Stimulated activated CD8-positive, alpha-beta memory T cell treated with anti-CD3 and anti-CD28 coated beads, Interleukin-2, amount 100 ng/mL, for 48 hours (primary cell): Measurements from ENCODE around the gene IPP.
"Not testable (repeated sequence)": the region's sequence is repeated elsewhere in the genome, so short reads cannot be mapped to it uniquely, and the experiment has no call there.

Experiments
- DNase-seq, 2 donors: peaks; one replicate each; pipeline ENCODE4 v3.0.0-alpha.2; 2020; ENCODE audit warnings: low read depth in 2 of 2

Gene IPP

DNA sequence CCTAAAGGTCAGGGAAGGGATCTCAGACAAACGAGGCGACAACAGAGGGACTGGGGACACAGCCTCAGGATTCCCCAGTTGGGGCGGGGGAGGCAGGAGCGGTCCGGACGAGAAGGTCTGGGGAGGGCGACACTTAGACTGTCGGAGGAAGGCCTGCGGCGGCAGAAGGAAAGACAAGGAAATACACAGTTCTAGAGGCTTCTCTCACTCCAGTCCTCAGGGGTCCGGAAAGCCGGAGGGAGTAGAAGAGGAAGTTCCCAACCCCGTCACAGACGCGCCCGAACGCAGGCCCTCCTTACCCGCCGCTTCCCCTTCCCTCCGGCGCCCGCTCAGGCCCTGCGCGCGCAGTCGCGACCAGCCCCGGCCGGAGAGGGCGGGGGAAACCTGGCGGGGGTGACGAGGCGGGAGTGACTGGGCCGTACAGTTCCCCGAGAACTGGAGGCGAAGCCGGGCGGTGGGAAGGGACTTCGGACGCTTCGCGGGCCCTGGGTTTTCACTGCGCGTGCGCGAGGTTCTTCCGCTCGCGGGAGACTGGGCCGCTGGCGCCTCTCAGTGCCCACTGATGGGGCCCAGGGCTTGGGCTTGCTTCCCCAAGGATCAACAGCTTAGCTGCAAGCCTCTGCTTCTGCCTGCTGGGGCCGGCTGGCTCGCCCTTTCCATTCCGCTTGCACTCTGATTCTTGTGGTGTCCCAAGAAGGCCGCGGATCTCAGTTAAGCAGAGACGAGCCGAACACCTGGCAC, at the start of gene IPP:
Gene IPP, minus strand, starts transcription at position 356 of the 741 bp plus-strand sequence. CDS start 4,242 bp downstream, outside the sequence.
- DNase-seq = peak; percentile 94

DNA sequence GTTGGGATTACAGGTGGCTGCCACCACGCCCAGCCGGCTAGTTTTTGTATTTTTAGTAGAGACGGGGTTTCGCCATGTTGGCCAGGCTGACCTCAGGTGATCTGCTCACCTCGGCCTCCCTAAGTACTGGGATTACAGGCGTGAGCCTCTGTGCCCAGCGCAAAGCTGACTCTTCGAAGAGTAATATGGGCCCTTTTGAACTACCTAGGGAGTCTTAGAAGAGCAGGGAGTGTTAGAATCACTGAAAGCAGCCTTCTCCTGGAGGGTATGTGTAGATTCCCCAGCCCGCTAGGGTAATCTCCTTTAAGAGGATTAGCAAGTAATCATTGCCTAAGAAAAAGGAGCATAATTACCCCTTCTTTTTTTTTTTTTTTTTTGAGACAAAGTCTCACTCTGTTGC, 46.5 kb upstream of the IPP start:
- no peak for DNase-seq

DNA sequence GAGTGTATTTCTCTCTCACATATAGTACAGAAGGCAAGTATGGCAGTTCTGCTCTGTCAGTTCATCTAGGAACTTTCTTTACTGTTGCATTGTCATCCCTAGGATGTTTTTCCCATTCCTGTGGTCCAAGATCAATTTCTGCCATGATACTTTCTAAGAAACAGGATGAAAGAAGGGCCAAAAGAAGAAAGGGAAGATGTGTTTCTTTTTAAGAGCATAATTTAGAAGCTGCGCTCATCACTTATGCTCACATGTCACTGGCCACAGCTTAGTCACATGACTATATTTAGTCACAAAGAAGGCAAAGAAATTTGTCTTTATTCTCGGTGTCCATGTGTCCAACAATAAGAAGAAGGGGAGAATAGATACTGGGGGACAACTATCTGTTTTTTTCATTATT, 45.9 kb upstream of the IPP start:
- no peak for DNase-seq

DNA sequence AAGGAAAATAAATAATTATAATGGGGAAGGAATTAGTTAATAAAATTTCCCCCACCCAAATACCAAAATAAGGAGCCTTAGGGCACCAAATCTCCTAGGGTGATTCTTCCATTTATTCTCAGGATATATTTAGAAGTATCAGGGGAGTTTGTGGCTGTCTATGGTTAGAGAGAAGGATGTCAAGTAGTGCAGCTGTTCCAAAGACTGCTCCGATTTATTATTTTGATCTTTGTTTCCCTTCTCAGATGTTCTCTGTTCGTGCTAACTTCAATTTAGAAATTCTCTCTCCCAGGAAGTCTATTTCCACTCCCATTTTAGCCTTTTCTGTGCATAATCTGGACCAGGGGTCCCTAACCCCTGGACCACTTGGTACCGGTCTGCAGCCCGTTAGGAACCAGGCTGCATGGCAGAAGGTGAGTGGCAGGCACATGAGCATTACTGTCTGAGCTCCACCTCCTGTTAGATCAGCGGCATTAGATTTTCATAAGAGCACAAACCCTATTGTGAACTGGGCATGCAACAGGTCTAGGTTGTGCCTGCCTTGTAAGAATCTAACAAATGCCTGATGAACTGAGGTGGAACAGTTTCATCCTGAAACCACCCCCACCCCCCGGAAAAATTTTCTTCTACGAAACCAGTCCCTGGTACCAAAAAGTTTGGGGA, 43.6 kb upstream of the IPP start:
- no peak for DNase-seq

DNA sequence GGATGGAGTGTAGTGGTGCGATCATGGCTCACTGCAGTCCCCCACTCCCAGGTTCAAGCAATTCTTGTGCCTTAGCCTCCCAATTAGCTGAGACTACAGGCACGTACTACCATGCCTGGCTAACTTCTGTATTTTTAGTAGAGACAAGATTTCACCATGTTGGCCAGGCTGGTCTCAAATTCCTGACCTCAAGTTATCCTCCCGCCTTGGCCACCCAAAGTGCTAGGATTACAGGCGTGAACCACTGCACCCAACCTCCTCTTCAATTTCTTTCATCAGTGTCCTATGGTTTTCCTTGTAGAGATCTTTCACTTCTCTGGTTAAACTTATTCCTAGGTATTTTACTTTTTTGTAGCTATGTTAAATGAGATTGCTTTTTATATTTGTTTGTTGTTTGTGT, 42.3 kb upstream of the IPP start:
- no peak for DNase-seq

DNA sequence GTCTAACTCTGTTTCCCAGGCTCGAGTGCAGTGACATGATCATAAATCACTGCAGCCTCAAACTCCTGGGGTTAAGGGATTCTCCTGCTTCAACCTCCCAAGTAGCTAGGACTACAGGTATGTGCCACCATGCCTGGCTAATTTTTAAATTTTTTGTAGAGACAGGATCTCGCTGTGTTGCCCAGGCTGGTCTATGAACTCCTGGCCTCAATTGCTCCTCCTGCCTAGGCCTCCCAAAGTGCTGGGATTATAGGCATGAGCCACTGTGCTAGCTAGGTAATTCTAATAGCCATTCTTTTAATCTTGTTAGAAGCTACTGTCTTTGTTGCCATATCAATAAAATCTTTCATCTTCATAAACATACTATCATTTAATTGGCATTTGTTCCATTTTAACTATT, 39.1 kb upstream of the IPP start:
- DNase-seq = no peak

DNA sequence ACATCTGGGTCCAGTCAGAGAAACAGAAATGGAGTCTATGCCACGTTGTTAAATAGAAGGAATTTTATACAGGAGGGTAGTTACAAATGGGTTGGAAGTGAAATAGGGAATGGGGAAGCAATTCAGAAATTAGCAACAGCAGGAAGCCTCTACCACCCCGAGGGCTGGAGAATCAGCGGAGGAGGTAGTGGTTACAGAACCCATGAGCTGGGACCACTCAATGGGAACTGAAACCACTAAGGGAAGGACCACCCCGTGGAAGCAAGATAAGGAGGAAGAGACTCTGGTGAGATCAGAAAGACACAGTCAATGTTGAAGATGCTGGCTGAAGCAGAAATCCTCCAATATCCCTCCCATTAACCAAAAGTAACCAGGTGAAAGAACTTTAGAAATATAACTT, 37.5 kb upstream of the IPP start:
- DNase-seq = no peak

DNA sequence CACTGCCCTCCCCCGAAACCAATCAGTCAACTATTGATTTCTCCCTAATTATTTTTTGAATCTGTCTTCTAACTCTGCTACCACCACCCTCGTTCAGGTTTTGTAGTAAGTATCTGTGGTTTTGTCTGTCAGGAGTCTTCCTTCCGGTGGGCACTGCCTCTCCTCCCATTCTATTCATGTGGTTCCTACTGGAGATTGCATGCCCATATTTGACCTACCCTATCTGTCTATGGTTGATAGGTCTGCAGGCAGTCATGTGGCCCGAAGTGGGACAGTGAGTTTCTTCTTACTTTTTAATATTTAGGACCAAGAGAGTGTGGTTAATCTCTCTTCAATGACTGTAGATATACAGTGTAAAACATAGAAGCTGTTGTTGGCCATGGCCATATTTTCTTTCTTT, 35.1 kb upstream of the IPP start:
- DNase-seq = no peak

DNA sequence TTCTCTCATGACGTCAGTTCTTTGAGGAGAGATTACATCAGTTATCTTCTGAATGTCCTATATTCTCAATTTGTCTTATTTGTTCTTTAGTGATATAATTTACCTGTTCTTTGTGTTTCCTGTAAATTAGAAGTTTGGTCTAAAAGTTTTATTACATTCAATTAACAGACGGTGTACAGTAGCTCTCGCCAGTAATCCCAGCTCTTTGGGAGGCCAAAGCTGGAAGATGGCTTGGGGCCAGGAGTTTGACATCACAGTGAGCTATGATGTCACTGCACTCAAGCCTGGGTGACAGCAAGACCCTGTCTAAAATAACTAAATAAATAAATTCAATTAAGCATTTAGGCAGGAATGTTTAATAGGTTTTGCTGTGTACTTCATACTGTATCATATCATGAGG, 25.3 kb upstream of the IPP start:
- DNase-seq = no peak

DNA sequence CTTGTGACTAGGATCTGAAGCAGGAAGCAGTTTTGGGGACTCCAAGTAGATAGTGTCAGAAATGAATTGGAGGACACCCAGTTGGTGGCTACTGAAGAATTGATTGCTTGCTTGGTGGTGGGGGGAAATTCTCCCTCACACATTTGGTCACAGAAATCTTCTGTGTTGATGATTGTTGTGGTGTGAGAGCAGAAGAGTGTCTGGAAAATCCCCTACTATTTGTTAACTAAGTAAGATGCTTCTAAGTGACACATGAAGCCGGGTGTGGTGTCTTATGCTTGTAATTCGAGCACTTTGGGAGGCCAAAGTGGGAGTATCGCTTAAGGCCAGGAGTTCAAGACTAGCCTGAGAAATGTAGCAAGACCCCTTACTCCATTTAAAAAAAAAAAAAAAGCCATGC, 22.5 kb upstream of the IPP start:
- DNase-seq = no peak

DNA sequence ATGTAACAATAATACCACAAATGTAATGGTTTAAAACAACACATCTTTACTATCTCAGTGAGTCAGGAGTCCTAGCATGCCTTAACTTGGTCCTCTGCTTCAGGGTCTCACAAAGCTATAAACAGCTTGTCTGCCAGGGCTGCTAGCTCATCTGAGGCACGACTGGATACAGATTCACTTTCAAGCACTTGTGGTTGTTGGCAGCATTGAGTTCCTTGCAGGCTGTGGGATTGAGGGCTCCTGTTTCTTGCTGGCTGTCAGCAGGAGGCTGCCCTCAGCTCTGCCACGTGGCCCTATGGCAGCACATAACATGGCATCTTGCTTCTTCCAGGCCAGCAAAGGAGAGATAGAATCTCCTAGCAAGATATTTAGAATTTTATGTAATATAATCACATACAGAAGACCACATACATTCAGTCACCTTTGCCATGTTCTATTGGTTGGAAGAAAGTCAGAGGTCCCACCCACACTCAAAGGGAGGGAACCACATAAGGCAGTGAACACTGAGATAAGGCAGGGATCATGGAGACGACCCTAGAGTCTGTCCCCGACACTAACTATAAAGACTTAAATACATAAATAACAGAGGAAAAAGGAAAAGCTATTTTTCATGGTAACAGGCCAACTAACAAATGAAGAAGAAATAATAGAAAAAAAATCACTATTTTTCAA, 18.9 kb upstream of the IPP start:
- no peak for DNase-seq

DNA sequence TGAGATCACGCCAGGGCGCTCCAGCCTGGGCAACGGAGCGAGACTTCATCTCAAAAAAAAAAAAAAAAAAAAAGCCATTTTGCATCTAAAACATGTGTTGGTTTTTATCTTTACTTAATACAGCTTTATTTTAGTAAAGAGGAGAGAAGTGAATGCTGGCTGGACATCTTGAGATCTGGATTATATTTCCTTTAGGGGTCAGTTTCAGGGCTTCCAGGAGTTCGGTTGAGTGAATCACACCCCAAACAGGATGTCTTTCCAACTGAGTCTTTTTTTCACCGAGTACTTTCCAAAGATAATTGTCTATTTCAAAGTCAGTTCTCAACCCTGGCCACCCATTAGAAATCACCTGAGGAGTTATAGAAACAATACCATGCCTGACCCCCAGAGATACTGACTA, 16.6 kb upstream of the IPP start:
- no peak for DNase-seq

DNA sequence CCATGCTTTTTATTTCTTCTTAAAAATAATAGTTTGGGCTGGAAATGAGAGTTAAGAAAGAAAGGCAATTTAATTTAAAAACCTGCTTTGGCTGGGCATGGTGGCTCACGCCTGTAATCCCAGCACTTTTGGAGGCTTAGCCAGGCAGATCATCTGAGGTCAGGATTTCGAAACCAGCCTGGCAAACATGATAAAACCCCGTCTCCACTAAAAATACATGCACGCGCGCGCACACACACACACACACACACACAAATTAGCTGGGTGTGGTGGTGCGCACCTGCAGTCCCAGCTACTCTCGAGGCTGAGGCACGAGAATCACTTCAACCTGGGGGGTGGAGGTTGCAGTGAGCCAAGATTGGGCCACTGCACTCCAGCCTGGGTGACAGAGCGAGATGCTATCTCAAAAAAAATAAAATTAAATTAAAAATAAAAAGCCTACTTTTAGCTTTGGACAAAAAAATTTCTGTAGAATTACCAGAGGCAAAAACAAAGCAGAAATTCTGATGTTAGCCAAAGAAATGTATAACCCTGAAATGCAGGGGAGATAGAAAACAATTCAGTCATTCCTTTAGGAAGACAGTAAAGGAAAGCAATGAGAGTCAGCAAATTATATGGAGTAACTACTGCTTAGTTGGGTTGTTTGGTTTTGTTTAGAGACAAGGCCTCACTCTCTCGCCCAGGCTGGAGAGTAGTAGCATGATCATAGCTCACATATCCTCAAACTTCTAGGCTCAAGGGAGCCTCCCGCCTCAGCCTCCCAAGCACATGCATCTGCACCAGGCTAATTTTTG, 15.7 kb upstream of the IPP start:
- no peak for DNase-seq

DNA sequence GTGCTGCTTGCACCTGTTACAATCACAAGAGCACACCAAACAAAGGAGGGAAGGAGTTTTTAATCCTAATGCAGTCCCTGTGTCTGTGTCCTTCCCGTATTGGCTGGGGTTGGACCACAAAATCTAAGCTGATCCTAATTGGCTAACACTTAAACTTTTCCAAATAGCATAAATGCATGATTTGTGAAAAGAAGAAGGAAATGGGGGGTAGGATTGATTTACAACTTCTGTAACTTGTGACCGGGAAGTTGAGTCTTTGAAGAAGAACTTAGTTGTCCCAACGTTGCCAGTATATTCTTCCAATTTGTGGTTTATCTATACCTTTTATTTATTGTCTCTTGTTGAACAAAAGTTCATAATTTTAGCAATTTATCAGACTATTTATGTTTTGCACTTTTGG, 11.8 kb upstream of the IPP start:
- no peak for DNase-seq

DNA sequence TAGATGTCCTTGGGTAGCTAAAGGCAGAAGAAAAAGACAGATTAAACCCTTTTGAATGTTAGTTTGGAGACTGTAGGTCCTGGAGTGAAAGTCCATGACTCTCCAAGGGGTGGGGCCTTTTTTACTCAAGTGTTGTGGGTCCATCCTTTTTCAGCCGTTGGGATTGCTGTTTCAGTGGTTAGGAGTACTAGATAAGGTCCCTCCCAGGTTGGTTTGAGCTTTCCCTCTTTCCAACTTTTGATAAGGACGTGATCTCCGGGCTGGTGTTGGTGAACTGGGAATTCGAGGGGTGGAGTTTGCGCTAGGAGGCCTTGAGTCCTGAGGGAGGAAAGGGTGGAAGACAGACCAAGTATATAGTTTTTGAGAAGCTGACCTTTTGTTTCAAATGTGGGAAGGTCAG, 5.2 kb upstream of the IPP start:
- no peak for DNase-seq

DNA sequence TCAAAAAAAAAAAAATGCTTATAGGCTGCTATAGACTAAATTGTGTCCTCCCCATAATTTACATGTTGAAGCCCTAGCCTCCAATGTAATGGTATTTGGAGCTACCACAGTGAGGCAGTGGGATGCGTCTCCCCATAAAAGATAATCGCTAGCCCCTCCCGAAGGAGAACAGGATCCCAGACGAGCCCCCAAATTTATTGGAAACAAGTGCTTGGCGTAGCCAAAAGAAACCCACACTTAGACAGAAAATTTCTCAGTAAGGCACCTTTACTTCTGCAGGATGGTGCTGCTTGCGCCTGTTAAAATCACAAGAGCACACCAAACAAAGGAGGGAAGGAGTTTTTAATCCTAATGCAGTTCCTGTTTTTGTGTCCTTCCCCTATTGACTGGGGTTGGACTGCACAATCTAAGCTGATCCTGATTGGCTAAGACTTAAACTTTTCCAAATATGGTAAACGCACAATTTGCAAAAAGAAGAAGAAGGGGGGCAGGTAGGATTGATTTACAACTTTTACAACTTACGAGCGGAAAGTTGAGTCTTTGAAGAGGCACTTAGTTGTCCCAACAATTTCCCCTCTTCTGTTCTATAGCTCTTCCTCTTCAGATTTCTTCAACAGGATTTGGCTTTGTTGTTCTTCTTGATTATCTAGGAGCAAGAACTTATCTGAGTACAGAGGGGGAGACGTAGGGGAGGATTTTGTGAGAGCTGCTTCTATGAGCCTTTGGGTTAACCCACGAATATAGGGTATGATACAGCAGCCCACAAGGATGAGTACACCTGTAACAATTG, 3.0 kb upstream of the IPP start:
- DNase-seq = no peak

DNA sequence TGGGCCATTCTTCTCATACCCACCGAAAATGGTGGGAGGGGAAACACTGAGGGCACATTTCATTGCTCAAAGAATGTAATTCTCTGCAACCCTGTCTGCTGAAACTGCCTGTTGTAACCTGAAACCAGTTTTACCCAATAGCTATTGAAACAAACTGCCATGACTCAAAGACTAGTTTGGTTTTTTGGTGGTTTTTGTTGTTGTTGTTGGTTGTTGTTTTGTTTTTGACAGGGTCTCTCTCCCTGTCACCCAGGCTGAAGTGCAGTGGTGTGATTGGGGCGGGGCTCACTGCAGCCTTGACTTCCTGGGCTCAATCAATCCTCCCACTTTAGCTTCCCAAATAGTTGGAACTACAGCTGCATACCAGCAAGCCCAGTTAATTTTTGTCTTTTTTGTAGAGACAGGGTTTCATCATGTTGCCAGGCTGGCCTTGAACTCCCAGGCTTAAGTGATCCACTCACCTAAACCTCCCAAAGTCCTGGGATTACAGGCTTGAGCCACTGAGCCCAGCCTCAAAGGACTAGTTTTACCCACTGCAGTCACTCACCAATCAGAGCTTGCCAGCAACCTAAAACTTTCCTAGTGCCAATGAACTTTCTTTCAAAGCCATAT, 2.1 kb upstream of the IPP start:
- no peak for DNase-seq

DNA sequence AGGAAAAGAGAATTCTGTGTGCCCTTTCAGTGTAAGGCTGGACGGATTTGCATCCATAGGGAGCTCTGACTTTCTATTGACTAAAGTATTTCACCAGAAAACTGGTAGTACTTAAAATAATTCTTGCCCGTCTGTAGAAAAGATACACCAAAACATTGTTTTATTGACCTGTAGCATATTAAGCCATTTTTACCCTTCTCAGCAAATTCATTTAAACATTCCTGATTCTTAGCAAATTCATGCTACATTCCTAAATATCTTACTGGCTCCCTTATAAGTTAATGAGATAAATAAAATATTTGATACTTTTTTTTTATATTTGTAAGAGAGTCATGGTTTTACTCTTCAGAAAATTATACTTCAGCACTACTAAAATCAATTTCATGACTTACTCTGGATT, 1.6 kb upstream of the IPP start:
- DNase-seq = no peak

DNA sequence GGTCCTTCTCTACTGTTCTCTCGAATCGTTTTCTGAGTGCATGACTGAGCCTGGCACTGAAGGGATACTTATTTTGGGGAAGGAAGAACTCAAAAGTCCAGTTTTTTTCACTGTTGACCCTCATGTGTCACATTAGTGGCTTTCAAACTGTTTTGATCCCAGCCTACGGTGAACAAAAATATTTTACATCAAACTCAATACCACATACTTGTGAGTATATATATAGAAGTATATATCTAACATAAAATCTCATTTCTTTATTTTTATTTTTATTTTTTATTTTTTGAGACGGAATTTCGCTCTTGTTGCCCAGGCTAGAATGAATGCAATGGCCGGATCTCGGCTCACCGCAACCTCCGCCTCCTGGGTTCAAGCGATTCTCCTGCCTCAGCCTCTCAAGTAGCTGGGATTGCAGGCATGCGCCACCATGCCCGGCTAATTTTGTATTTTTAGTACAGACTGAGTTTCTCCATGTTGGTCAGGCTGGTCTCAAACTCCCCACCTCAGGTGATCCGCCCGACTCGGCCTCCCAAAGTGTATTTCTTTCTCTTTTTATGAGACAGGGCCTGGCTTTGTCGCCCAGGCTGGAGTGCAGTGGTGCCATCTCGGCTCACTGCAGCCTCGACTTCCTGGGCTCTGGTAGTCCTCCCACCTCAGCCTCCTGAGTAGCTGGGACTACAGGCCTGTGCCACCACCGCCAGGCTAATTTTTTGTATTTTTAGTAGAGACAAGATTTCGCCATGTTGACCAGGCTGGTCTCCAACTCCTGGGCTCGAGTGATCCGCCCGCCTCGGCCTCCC, 786 bp upstream of the IPP start:
- DNase-seq = not testable (repeated sequence)

DNA sequence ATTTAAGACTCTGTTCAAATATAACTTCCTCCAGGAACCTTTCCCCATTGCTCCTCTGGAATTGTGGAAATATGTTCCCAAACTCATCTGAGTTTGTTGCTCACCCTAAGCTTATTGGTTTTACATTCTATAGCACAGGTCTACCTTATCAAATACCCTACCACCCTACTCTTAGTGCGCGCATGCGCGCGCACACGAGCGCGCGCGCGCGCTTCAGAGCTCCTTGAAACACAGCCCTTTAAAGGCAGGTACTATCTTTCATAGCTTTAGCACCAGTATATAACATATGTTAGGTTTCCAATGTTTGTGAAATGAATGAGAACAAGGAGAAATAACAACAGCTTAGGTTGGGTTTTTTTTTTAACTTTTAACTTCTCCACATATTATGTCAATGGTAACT, 3.5 kb downstream of the IPP start:
- no peak for DNase-seq
